DMS79 treated with DMSO at 0.1 percent for 48 hours (cell line): Measurements from ENCODE around the gene TM4SF20.
"Not testable (repeated sequence)": the region's sequence is repeated elsewhere in the genome, so short reads cannot be mapped to it uniquely, and the experiment has no call there.

Experiments used
- DNase-seq: peaks from one replicate; lab custom pipeline; 2025; lab: John Stamatoyannopoulos, UW

Gene TM4SF20

DNA sequence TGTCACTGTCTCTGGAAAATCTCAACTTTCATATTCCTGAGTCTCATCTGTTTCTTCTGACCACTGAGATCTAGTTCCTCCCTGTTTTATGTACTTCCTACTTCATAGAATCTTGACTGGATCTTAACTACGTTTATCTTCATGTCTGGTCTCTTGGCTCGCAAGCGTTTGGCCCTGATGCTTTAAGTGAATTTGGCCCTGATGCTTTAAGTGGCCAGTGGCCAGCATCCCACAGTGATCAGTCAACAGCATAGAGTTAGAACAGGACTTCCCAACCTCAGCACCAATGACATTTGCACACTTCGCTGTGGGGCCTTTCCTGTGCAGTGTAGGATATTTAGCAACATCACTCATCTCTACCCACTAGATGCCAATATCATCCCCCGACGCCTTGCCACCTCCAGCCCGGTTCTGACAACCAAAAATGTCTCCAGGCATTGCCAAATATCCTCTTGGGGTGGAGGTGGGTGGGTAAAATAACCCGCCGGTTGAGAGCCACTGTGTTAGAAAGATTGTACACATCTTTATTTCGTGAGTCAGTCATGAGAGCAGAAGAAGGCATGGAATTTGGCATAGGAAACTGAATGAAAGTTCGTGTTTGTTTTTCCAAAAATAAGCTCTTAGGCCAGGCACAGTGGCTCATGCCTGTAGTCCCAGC is 12.2 kb downstream of the TM4SF20 start:
- no peak for DNase-seq

DNA sequence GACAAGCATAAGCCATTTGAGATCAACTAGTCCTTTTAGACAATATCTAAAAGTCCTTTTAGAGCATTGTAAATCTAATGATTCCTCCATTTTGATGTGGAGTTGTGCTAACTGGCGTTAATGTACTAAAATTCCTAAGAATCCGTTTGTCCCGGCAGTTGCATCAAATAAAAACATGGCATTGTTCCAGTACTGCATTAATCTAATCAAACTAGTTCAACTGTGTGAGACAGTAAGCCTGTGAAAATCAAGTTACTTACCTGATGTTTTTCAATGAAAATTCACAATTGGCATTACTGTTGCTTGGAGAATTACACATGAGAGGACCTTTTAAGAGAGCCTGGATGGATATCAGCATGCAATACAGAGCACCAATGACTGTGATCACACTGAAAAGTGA is 13.3 kb downstream of the TM4SF20 start:
- no peak for DNase-seq

GRCh38 chr2:227364585-227365263 is 14.4 kb downstream of the TM4SF20 start:
- DNase-seq, result not testable (repeated sequence)

DNA sequence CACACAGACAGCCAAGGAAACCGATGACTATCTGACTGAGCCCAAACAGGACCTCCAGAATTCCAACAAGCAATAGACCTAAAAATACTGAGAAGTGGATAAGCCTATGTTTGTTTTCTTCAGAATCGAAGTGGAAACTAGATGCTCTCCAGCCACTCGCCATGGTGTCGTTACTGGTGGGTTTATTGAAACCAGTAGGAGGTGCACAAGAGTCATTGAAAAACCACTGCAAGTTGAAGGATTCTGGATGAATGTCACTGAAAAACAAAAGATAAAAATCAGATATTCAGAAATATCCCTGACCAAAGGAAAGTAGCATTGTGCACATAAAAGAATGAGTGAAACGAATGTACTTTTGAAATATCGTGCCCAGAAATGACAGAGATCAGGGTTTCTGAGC is 15.3 kb downstream of the TM4SF20 start:
- DNase-seq, result no peak

DNA sequence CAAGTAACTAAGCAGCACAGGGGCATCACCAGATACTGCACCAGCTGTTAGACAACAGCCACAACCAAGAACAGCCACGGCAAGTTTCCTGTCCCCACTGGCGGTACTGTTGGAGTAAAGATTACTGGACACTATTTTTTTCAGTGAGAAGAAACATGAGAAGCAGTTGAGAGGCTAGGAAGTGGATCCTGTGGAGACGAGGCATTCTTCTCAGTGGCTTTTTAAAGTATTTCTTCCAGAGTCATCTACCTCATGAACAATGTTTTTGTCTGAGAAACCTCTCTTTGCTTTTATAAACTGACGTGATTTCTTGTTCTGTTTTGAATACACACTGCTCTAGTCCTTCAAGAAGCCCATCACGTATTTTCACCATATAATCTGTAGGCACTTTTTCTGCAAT is 18.8 kb downstream of the TM4SF20 start:
- no peak for DNase-seq

- DNase-seq, result no peak
These were observed 27.5 kb downstream of the TM4SF20 start for GRCh38 chr2:227351639-227352038.

DNA sequence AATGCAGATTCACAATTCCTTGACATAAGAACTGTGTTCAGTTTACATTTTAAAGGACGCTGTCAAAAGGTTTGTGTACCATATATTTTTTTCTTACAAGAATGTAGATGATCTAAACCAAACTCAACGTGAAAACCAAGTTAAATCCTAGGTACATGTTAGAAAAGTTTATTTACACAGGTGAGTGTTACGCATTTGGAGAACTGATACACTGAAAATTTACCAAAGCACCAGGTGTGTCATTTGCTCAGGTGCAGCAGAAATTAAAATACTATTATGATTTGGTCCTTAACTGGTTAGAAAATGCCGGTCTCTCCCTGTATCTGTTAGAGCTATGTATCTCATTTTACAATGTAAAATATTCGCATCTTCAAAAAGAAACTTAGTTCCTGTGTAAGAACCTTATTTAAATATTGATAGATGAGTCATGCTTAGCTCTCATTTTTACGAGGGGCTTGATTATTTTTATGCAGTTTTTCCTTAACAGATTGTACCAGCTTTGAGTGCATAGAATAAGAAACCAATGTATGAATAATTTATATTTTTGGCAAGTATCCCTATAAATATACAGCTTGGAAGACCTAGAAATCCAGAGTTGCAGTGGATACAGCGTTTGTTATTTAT is 29.0 kb downstream of the TM4SF20 start:
- no peak for DNase-seq

DNA sequence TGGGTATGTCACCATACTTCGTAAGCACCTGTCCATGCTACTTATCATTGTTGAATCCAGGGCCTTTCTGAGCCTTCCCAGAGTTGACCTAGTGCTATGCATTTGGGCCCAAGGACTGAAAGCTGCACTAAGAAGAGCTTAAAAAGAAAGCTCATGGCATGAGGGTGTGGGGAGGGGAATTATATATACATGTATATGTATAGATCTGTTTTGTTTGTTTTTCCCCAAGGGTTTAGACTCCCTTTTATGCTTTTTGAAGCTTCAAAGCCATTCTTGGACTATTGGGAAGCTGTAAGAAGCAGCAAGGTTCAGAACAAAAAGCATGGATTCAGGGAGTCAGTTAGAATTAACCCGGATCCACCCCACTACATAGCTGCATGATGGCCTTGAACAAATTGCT is 30.8 kb downstream of the TM4SF20 start:
- DNase-seq, result no peak

DNA sequence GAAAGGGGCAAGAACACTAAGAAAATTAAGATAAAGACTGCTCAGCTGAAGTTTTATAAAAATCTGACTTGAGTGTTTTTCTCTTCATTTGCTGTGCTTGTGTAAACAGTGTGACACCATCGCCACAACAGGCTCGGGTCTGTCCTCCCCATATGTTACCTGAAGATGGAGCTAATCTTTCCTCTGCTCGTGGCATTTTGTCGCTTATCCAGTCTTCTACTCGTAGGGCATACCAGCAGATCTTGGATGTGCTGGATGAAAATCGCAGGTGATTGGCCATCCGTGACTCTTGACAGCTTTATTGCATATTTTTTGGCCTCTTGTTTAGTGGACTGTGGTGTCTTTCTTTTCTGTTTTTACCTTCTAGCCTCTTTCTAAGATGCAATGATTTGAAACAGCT is 32.0 kb downstream of the TM4SF20 start:
- no peak for DNase-seq

DNA sequence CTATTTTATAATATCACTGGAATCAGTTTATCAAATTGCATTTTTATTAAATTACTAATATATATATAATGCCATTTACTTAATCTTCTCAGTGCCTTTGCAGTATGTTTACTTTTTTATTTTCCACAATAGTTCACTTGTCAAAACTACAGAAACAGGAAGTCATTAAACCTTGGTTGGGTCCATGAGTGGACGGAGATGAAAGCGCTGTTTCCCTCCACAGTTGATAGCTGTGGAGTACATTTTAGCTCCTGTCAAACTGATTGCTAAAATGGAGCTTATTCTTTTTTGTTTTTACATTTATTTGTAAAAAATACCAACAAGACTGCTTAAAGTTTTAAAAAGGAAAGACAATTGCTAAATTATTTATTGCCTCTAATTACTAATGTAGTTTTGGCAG is 34.9 kb downstream of the TM4SF20 start:
- DNase-seq, result no peak

- no peak for DNase-seq
These were observed 37.6 kb downstream of the TM4SF20 start for GRCh38 chr2:227341553-227341952.

GRCh38 chr2:227340106-227340505 is 39.0 kb downstream of the TM4SF20 start:
- DNase-seq, result no peak

GRCh38 chr2:227339098-227339599 is 40.0 kb downstream of the TM4SF20 start:
- DNase-seq, result no peak

DNA sequence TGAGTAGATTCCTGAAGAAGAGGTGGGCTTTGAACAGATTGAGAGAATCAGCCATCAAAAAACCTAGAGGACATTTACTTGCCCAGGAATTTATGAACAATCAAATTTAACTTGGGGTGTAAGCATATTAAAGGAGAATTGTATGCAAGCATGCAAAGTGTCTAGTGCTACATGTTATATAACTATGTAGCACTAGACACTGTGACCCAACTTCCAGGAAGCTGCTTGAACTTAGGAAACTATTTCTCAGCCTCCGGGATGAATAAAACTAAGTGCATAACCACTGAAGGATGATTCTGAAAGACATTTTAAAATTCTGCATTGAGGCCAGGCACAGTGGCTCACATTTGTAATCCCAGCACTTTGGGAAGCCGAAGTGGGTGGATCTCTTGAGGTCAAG is 41.7 kb downstream of the TM4SF20 start:
- no peak for DNase-seq

- DNase-seq, result no peak
These were observed 43.4 kb downstream of the TM4SF20 start for GRCh38 chr2:227335713-227336112.

DNA sequence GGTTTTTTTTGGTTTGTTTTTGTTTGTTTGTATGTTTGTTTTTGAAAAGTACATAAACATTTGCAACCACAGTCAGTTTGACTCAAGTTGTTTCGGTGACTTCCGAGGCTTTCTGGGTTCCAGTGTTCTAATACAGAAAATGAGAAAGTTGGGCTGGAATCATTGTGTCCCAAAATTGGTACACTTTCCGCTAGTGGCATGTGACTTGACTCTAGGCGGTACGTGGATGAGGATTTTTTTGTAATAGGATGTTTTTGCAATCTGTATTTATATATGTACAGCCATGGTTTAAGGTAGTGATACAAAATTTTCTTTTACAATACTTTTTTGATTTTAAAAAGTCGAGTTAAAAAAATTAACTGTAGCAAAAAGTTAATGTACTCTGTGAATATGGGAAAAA is 52.3 kb downstream of the TM4SF20 start:
- no peak for DNase-seq

DNA sequence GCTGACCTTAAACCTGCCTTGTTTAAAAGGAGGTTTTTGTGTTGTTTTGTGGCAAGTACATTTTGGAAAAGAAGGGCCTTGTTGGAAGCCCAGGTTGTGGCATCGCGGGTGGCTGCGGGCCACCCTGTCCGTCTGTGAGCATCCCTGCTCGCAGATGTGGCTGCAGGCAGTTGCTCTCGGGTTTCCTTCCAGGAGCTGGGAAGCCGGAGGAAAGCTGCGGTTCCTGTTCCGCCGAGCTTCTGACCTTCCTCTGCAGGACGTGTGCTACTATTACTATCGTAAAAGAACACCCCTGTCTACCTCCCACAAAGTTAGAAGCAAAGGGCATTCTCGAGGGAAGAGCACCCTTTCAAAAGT is 53.3 kb downstream of the TM4SF20 start:
- peak; percentile 42 for DNase-seq

DNA sequence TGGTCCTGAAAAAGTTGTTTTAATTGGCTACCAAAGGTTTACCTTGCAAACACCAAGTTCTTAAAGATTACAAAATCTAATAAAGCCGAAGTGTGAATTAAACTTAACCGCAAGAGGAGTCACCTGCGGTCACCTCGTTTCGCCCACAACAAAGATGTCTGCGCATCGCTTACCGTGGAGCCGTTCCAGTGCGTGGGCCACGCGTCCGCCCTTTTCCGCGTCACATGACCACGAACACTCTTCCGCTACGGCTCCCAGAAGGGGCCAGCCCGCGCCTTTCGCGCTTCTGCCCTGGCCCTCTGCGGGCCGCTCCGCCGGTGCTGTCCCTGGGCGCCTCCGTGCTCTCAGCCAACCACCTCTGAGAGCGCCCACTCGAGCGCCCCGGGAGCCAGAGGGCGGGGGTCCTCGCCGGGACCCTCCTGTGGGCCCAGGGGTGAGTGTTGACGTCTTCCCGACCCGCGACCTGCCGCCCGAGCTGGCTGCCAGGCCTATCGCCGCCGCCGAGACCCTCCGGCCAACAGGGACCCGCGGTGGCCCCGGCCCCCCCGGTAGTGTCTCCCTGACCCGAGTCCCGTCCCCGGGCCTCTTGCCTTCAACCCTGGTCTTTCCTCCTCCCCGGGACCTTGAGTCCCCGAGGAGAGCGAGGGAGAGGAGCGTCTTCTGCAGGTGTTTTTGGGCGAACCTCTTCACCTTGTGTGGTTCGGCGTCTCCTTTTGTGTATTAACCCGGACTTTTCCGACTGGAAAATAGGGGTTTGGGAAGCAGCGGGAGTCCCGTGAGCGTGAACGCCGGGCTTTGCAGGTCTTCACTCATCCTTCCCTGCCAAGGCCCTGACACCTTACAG is 53.9 kb downstream of the TM4SF20 start, which contains the start of gene MFF:
Gene MFF, plus strand, starts transcription at position 257 of the 844 bp plus-strand sequence. CDS start 5,415 bp downstream, outside the sequence.
- DNase-seq, result peak; percentile 87

DNA sequence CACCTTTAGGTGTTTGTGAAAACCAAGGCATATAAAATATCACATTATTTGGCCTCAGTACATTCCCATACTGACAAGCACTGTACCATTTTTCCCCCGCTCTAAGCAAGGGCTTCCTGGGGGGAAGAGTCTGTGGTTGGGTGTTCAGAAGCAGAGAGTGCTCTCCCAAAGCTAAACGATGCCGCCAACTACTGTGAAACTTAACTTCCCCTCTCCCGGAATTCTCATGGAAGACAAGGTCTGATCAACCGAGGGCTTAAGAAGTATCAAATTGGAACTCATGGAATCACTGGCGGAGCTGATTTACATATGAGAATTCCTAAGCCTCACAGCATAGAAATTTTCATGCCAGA is 54.5 kb downstream of the TM4SF20 start:
- DNase-seq, result no peak

DNA sequence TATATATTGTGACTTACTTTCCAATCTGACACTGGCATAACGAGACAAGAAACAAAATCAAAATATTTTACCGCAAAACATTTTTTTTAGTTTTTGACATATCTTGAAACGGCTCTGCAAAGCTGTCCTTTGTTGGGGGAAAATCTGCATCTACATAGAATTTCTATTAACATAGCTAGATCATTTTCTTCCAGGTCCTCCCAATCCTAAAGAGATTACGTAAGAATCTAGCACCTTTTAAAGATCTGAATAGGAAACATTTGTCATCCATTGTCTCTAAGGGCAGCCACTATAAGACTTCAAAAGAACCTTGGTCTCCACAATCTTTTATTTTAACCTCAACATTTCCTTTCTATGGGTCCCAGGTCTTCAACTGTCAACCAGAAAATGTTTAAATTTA is 55.3 kb downstream of the TM4SF20 start:
- no peak for DNase-seq

- DNase-seq, result no peak
These were observed 56.4 kb downstream of the TM4SF20 start for GRCh38 chr2:227322530-227323205.
